Fibroblast of upper back skin (primary cell): Measurements from ENCODE around the gene CCDC184.
"Not testable (repeated sequence)": the region's sequence is repeated elsewhere in the genome, so short reads cannot be mapped to it uniquely, and the experiment has no call there.

ENCODE experiments used
- DNase-seq: peaks from one replicate; pipeline ENCODE4 v3.0.0-alpha.2; 2013

Gene CCDC184

GRCh38 chr12:48216785-48217184, 33.3 kb downstream of the CCDC184 start:
- DNase-seq, result no peak

DNA sequence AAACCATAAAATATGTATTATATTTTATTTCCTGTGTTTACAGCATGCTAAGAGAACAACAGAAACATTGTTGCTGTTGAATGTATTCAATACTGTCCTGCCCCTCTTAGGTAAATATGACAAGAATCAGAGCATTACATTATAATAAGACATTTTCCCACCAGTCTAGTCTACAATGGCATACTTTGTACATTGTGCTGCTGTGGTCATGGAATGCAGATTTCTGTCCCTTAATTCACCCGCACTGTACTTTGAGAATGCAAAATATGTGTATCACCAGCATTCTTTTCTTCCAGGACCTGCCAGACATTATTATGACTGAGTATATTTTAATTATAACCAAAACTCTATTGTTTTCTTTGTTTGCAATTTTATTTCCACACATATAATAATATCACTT, 36.2 kb downstream of the CCDC184 start:
- no peak for DNase-seq

DNA sequence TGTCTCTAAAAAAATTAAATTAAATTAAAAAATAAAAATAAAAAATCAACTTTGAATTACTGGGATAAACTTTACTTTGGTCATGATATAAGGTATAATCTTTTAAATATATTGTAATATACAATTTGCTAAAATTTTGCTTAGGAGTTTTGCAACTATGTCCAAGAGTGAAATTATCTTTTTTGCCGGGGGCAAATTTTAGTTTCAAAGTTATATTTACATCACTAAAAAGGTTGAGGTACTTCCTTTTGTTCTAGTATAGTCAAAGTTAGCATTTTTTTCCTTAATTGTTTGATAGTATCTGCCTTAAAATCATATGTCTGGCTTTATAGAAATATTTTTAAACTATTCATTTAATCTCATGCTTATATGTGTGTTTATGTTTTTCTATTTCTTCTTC, 37.3 kb downstream of the CCDC184 start:
- no peak for DNase-seq

DNA sequence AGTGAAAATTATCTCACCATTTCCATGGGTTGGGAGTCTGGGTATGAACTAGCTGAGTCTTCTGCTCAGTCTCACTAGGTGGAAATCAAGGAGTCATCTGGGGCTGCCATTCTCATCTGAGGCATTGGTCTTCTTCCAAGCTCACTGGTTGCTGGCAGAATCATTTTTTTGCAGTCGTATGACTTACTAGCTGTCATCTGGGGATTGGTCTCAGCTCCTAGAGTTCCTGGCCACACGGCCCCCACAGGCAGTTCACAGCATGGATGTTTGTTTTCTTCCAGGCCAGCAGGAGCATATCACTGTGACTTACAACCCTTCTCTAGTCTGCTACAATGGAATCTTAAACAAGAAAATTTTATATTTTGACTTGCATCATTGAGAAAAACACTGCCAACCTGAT, 38.2 kb downstream of the CCDC184 start:
- no peak for DNase-seq

DNA sequence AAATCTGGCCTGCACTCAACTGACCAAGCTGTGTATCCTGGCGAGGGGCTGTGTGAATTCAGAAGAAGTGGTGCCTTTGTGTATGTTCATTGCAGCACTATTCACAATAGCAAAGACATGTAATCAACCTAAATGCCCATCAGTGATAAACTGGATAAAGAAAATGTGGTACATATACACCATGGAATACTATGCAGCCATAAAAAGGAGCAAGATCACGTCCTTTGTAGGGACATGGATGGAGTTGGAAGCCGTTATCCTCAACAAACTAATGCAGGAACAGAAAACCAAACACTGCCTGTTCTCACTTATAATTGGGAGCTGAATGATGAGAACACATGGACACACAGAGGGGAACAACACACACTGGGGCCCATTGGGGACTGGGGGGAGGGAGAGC, 41.1 kb downstream of the CCDC184 start:
- not testable (repeated sequence) for DNase-seq

GRCh38 chr12:48231169-48231958, 47.9 kb downstream of the CCDC184 start:
- DNase-seq, result not testable (repeated sequence)
